HG02840 (cell line): ENCODE results near the gene MVD.
"Not testable (repeated sequence)": the region's sequence is repeated elsewhere in the genome, so short reads cannot be mapped to it uniquely, and the experiment has no call there.

Experiments used
- ATAC-seq: cut with Tn5 transposase; IDR thresholded peaks from one replicate; pipeline ENCODE4 v1.9.1; 2021; ENCODE audit warnings: mild to moderate bottlenecking, moderate library complexity, moderate number of reproducible peaks; ENCODE audit not compliant: unreplicated experiment, low FRiP score

The MVD gene

DNA sequence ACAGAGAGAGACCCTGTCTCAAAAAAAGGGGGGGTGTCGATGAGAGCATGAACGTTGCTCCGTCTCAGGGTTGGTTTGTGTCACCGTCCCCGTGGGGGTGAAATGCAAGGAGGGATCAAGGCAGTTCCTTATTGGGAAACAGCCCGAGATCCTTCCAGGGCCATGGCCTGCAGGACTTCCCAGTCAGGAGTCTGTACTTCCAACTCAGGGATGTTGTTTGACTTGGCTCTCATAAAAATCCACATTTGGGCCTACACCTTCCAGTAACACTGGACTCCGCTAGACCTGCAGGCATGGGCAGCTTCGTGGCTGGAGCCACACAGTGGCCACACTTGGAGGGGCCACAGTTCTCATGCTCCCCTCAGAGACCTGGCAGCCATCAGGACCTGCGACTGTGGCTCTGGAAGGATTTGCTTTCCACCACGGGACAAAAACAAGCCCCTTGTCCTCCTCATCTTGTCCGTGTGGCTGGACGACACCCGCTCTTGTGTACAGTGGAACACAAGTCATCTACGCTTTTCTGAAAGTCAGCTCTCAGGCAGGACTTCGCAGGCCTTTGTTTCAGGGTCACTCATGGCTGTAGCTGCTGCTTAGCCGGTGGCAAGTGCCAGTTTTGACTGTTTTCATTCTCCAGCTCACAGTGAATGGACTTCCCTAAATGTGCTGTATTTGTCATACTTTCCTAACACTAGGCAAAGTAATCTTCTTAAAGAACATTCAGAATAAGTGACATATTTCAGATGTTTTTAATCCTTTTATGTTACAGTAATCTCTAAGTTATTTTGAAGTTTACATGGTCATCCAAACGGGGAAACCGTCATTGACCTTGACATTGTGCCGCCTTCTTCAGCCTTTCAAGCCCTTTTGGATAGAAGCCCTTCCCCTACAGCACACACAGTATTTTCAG, 48.7 kb downstream of the MVD start:
- no peak for ATAC-seq

DNA sequence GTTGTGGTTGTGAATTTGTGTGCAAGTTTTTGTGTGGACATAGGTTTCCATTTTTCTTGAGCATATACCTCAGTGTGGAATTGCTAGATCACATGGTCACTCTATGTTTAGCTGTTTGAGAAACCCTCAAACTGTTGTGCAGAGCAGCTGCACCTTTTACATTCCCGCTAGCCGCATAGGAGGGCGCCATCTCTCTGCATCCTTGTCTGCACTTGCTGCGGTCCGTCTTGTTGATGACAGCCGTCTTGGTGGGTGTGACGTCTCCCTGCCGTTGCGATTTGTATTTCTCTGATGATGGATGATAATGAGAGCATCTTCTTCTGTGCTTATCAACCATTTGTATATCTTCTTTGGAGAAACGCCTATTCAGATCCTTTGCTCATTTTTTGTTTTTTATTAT, 49.6 kb downstream of the MVD start:
- ATAC-seq = no peak

DNA sequence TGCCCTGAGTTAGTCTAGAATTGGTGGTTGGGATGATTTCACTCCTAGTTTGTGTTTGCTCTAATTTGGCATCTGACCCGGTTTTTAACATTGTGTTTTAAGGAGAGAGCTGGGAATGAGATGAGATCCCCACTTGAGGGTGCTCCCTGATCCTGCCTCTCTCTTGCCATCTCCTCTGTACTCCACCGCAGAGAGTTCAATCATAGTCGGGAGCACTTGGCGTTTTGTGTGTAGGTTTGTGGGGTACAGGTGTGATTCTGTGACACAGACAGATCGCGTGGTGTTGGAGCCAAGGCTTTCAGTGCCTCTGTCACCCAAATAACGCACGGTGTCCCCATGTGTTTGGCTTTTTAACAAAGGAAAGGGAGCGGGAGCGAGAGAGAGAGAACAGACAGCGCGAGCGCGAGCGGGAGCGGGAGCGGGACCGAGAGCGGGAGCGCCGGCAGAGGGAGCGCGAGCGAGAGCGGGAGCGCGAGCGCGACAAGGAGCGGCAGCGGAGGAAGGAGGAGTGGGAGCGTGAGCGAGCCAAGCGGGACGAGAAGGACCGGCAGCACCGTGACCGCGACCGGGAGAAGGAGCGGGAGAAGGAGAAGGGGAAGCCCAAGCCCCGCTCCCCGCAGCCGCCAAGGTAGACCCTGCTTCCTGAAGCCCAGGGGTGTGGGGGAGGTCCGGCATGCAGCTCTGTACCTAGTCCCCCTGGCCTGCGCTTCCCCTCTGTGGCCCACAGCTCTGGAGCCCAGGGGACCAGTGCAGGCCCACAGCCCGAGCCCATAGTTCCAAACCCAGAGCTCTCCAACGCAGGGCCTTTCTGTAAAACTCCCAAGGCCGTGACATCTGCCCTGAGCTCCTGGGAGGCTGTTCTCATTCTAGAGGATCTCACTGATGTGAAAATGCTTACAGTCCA, 51.7 kb downstream of the MVD start:
- ATAC-seq = no peak

DNA sequence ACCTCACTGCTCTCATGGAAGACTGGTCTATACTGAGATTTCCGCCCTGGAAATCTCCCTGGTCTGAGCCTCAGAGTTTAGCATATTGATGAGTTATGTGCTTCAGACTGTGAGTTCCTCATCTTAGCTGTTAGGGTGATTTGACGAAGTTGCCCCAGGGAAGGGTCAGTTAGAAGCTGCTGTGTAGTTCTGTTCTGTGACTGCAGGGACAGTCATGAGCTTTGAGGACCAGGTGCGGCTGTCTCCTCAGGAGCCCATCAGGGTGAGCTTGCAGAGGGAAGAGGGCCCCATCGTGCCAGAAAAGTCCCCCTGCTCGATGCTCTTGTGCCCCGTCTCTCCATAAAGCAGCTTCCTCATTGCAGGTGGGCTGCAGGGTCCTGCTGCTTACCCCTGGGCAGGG, 52.8 kb downstream of the MVD start:
- ATAC-seq = no peak

DNA sequence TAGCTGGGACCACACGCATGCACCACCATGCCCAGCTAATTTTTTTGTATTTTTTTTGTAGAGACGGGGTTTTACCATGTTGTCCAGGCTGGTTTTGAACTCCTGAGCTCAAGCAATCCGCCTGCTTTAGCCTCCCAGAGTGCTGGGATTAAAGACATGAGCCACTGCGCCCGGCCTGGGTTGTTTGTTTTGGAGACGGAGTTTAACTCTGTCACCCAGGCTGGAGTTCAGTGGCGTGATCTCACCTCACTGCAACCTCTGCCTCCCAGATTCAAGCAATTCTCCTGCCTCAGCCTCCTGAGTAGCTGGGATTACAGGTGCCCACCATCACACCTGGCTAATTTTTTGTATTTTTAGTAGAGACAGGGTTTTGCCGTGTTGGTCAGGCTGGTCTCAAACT, 53.5 kb downstream of the MVD start:
- ATAC-seq = not testable (repeated sequence)

DNA sequence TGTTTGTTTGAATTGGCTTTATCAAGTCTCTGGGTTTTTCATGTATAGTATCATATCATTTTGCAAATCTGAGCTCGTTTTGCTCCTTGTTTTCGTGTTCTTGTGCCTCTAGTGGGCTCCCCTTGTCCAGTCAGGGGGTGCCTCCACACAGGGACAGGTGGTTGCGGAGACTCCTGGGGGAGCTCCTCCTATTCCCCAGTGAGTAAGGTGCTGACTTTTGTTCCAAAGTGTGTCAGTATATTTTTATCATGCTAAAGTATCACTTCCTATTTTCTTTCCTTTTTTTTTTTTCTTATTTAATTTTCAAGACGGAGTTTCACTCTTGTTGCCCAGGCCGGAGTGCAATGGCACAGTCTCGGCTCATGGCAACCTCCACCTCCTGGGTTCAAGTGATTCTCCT, 54.8 kb downstream of the MVD start:
- ATAC-seq = no peak

DNA sequence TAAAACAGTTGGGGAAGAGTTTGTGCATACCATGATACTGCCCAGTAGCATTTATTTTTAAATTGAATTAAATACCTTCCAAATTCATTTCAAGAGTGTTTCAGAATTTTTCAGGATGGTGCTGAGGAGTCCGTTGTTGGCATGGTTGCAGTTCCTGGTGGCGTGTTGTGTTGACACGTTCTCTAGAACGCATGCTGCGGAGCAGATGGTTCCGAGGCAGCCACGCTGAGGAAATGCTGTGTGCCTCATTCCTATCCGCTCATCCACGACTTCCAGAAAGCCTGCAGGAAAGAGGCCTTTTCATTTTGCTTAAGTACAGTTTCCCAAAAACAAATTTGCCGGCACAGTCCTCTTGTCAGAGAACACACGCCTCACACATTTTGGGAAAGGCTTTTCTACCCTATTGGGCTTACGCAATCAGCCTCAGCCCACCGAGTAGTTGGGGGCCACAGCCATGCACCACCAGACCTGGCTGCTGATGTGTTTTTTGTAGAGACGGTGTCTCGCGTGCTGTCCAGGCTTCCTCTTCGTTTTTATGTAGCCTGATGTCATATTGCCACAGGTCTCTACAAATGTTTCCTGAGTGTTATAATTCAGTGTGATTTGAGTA, 56.6 kb downstream of the MVD start:
- ATAC-seq = no peak

DNA sequence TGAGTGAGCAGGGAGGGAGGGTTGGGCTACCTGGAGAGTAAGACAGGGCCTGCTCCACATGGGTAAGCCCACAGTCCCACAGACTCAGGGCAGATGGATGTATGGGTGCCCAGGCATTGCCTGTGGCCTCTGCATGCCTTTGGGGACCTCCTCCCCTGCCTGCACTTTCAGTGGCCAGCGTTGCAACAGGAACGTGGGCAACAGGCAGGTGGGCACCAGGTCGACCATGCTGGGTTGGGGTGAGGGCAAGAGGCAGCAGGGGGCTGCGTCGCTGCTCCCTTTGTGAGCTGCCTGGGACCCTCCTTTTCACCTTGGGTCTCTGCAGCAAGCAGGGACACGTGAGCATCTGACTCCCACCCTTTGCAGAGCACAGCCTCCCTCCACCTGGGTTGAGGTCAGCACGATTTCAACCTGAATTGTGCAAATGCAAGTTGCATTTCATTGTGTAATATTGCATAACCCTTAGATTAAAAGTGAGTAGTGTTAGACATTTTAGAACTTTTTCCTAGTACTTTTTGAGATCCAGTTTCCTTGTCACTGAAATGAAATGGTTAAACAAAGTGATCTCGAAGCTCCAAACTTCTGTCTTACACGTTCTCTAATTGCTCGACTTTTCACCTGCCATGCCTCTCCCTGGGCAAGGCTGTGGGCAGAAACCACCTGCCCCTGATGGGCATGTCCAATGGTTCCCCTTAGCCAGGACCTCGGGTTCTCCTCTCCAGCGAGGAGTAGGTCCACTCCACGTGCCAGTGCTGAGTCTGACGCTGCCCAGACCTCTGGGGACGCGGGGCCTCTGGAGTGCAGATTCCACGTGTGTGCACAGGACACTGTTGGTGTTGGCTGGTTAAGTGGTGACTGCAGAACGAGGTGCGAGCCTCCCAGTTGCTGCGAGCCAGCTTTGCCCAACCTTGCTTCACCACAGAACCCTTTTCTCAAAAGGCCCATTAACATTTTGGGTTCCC, 57.4 kb downstream of the MVD start:
- no peak for ATAC-seq

DNA sequence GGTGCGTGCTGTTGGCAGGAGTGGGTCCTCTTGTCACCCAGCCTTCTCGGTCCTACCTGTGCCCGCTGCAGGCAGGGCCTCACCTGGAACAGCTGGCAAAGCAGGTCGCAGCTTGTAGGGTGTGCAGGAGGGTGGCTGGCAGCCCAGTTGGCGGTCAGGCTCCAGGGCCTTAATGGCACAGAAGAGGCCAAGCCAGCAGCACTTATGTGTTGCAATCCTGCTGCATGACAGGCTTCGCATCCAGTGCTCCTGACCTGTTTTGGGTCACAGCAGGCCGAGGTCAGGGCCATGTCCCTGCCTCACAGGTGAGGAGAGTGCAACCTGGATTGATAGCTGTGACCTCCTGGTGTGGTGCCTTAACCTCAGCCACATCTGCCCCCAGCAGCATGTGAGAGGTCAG, 60.8 kb downstream of the MVD start:
- no peak for ATAC-seq
